HepG2 (cell line): ENCODE results near the gene RPUSD4. TPM values are rescaled to one million over a fixed set of nuclear protein-coding genes. Genes with fewer than 3 reads are reported as not detected.

Experiments
- AKAP8 ChIP-seq: sonication (generic); formaldehyde crosslinking; IDR thresholded peaks from 2 replicates; pipeline ENCODE4 v1.5.1; 2020; ENCODE audit warnings: mild to moderate bottlenecking, missing genetic modification reagents
- BHLHE40 ChIP-seq: IDR thresholded peaks from 2 replicates; pipeline ENCODE4 v1.6.1; 2011; ENCODE audit warnings: low read length, improper control_type of control experiment
- DBP ChIP-seq: sonication (generic); formaldehyde crosslinking; IDR thresholded peaks from 2 replicates; pipeline ENCODE4 v1.4.0; 2020; ENCODE audit warnings: missing genetic modification reagents; ENCODE audit errors: not compliant biosample characterization
- E2F5 ChIP-seq: sonication (generic); formaldehyde crosslinking; conservative IDR thresholded peaks from 2 replicates; pipeline ENCODE4 v1.4.0; 2020; ENCODE audit warnings: missing genetic modification reagents
- ELF1 ChIP-seq: sonication (generic); formaldehyde crosslinking; IDR thresholded peaks from 2 replicates; pipeline ENCODE4 v1.4.0; 2020; ENCODE audit warnings: missing genetic modification reagents
- ETV5 ChIP-seq: IDR thresholded peaks from 2 replicates; pipeline ENCODE4 v1.6.1; 2018; ENCODE audit warnings: missing biosample characterization, missing genetic modification reagents, inconsistent platforms, borderline replicate concordance
- KAT8 ChIP-seq: IDR thresholded peaks from 2 replicates; pipeline ENCODE4 v1.6.1; 2016; ENCODE audit warnings: missing genetic modification reagents, missing compliant biosample characterization
- KDM1A ChIP-seq: IDR thresholded peaks from 2 replicates; pipeline ENCODE4 v1.6.1; 2016; ENCODE audit warnings: missing compliant biosample characterization
- KDM2A ChIP-seq: sonication (generic); formaldehyde crosslinking; IDR thresholded peaks from 2 replicates; pipeline ENCODE4 v1.4.0; 2020; ENCODE audit warnings: low read depth, missing genetic modification reagents, borderline replicate concordance
- KLF16 ChIP-seq, 2 experiments: sonication (generic) in 1 of 2; formaldehyde crosslinking in 1 of 2; IDR thresholded peaks; 2 replicates each; pipeline versions ENCODE4 v1.6.1 to v1.8.0; 2016 to 2023; ENCODE audit warnings: missing genetic modification reagents in 2 of 2, missing compliant biosample characterization in 1 of 2
- MAFG ChIP-seq: sonication (generic); formaldehyde crosslinking; IDR thresholded peaks from 2 replicates; pipeline ENCODE4 v1.5.1; 2020; ENCODE audit warnings: mild to moderate bottlenecking, missing genetic modification reagents
- MED1 ChIP-seq: sonication (generic); formaldehyde crosslinking; IDR thresholded peaks from 2 replicates; pipeline ENCODE4 v1.4.0; 2020; ENCODE audit warnings: missing genetic modification reagents
- MIXL1 ChIP-seq: IDR thresholded peaks from 2 replicates; pipeline ENCODE4 v1.6.1; 2016
- NR0B2 ChIP-seq: sonication (generic); formaldehyde crosslinking; IDR thresholded peaks from 2 replicates; pipeline ENCODE4 v1.4.0; 2020; ENCODE audit warnings: mild to moderate bottlenecking, missing genetic modification reagents
- PAXIP1 ChIP-seq: sonication (generic); formaldehyde crosslinking; conservative IDR thresholded peaks from 2 replicates; pipeline ENCODE4 v1.4.0; 2020; ENCODE audit warnings: mild to moderate bottlenecking, missing genetic modification reagents, moderate library complexity
- POLR2G ChIP-seq: fragments of 200-400 bp; formaldehyde crosslinking; IDR thresholded peaks from 2 replicates; pipeline ENCODE4 v1.6.1; 2018; ENCODE audit warnings: mild to moderate bottlenecking, low read depth, low read length, moderate library complexity
- PPARG ChIP-seq: conservative IDR thresholded peaks from 2 replicates; pipeline ENCODE4 v1.6.1; 2016; ENCODE audit warnings: missing biosample characterization, missing genetic modification reagents
- RCOR2 ChIP-seq: IDR thresholded peaks from 2 replicates; pipeline ENCODE4 v1.6.1; 2016; ENCODE audit warnings: missing biosample characterization, missing genetic modification reagents
- TCF7L2 ChIP-seq: IDR thresholded peaks from 2 replicates; pipeline ENCODE4 v1.6.1; 2011; ENCODE audit warnings: mild to moderate bottlenecking, low read depth, low read length, moderate library complexity
- ZBTB38 ChIP-seq: sonication (generic); formaldehyde crosslinking; IDR thresholded peaks from 2 replicates; pipeline ENCODE4 v1.5.1; 2020; ENCODE audit warnings: mild to moderate bottlenecking, missing genetic modification reagents
- ZNF350 ChIP-seq: sonication (generic); formaldehyde crosslinking; IDR thresholded peaks from 2 replicates; pipeline ENCODE4 v1.4.0; 2020; ENCODE audit warnings: mild to moderate bottlenecking, low read depth, missing genetic modification reagents, borderline replicate concordance
- ZNF543 ChIP-seq: sonication (generic); formaldehyde crosslinking; IDR thresholded peaks from 2 replicates; pipeline ENCODE4 v1.4.0; 2020; ENCODE audit warnings: mild to moderate bottlenecking, missing genetic modification reagents
- ZNF562 ChIP-seq: sonication (generic); formaldehyde crosslinking; IDR thresholded peaks from 2 replicates; pipeline ENCODE4 v1.8.0; 2022; ENCODE audit warnings: missing genetic modification reagents, borderline replicate concordance
- ZNF619 ChIP-seq: sonication (generic); formaldehyde crosslinking; IDR thresholded peaks from 2 replicates; pipeline ENCODE4 v1.4.0; 2020; ENCODE audit warnings: mild to moderate bottlenecking, missing genetic modification reagents
- ZNF746 ChIP-seq: sonication (generic); formaldehyde crosslinking; IDR thresholded peaks from 2 replicates; pipeline ENCODE4 v1.8.0; 2022; ENCODE audit warnings: mild to moderate bottlenecking, missing genetic modification reagents
- ZNF768 ChIP-seq: sonication (generic); formaldehyde crosslinking; IDR thresholded peaks from 2 replicates; pipeline ENCODE4 v1.4.0; 2020; ENCODE audit warnings: missing genetic modification reagents
- ZNF788 ChIP-seq: sonication (generic); formaldehyde crosslinking; IDR thresholded peaks from 2 replicates; pipeline ENCODE4 v1.5.0; 2020; ENCODE audit warnings: mild to moderate bottlenecking, missing genetic modification reagents, borderline replicate concordance
- polyA plus RNA-seq, 8 experiments: library from polyadenylated mRNA; depleted of rRNA in 3 of 8; stranded (reverse) in 7 of 8; unstranded in 1 of 8; fragments of >200 nt; fragmentation: Illumina TruSeq in 4 of 8; extraction: Trizol in 4 of 8; gene quantifications; 2 replicates each; pipeline versions ENCODE4 v1.2.1 to v1.2.3, GENCODE V29; 2011 to 2016; ENCODE audit warnings: low read depth in 4 of 8, missing spikeins in 1 of 8, mixed read lengths in 1 of 8; ENCODE audit not compliant: insufficient read depth in 1 of 8
- total RNA-seq, 5 experiments: library from RNA; depleted of rRNA; stranded (reverse); fragments of >200 nt; fragmentation: Illumina TruSeq; extraction: Trizol; gene quantifications; 2 replicates each; pipeline ENCODE4 v1.2.3, GENCODE V29; 2016; ENCODE audit warnings: low read depth in 1 of 5

Gene RPUSD4
- total and polyA plus RNA-seq, 2 of the 13 experiments (the other 11 are each of a cell fraction or from before 2014, with no cell fraction given), result 45.0 to 52.9 TPM

GRCh38 chr11:126193038-126193478 lies 18.4 kb downstream of the RPUSD4 start (continued):
- TF ChIP-seq ZBTB38 (peak; percentile 60; the same call in 1 of the 2 replicates), MED1 (CRISPR knock-in tag) (peak; percentile 57; the same call in 1 of the 2 replicates), ZNF619 (CRISPR knock-in tag) (0 out of 2 replicates have a peak, but pooled peaks have one; percentile 66), ELF1 (CRISPR knock-in tag) (peak; percentile 35; the same call in 1 of the 2 replicates), ZNF562 (CRISPR knock-in tag) (no peak), TCF7L2 (peak; percentile 74), PPARG (CRISPR knock-in tag) (peak; percentile 39; the same call in 1 of the 2 replicates), KDM2A (CRISPR knock-in tag) (no peak; the same call in 1 of the 2 replicates), MAFG (no peak), NR0B2 (CRISPR knock-in tag) (0 out of 2 replicates have a peak, but pooled peaks have one; percentile 61), ZNF746 (CRISPR knock-in tag) (peak; percentile 85; the same call in 1 of the 2 replicates), ZNF788 (0 out of 2 replicates have a peak, but pooled peaks have one; percentile 67), KLF16 (CRISPR knock-in tag; IDR thresholded peaks at IDR 0.05) (no peak; a peak in 1 of 4 replicates), RCOR2 (CRISPR knock-in tag) (peak; percentile 74; the same call in 1 of the 2 replicates), DBP (CRISPR knock-in tag) (no peak), MIXL1 (CRISPR knock-in tag) (0 out of 2 replicates have a peak, but pooled peaks have one; percentile 13), BHLHE40 (no peak), KAT8 (CRISPR knock-in tag) (0 out of 2 replicates have a peak, but pooled peaks have one; percentile 35), ETV5 (CRISPR knock-in tag) (peak; percentile 69; the same call in 1 of the 2 replicates), AKAP8 (CRISPR knock-in tag) (no peak), ZNF543 (CRISPR knock-in tag) (0 out of 2 replicates have a peak, but pooled peaks have one; percentile 66), PAXIP1 (CRISPR knock-in tag) (peak; percentile 78), ZNF768 (CRISPR knock-in tag) (no peak), KDM1A (peak; percentile 51; the same call in 1 of the 2 replicates), E2F5 (CRISPR knock-in tag) (no peak), POLR2G (peak; percentile 44; the same call in 1 of the 2 replicates), ZNF350 (CRISPR knock-in tag) (peak; percentile 46; the same call in 1 of the 2 replicates)
